Esophagus squamous epithelium (tissue), 4 donors: Measurements from ENCODE around the gene POLE2.

ENCODE experiments used
- POLR2A ChIP-seq, 4 donors: fragments of 450-650 bp; IDR thresholded peaks; one replicate each; pipeline ENCODE4 v1.6.1; 2017; ENCODE audit warnings: antibody characterized with exemption in 4 of 4, mild to moderate bottlenecking in 4 of 4, moderate library complexity in 3 of 4
- TF ChIP-seq, protein P1 (sequence below), 6 experiments: fragments of 450-650 bp in 4 of 6; fragments of 200-600 bp in 2 of 6; sonication (generic) in 2 of 6; IDR thresholded peaks; one replicate each; pipeline ENCODE4 v1.5.1; 2016 to 2019; ENCODE audit warnings: antibody characterized with exemption in 6 of 6, mild to moderate bottlenecking in 4 of 6, moderate library complexity in 4 of 6

DNA sequence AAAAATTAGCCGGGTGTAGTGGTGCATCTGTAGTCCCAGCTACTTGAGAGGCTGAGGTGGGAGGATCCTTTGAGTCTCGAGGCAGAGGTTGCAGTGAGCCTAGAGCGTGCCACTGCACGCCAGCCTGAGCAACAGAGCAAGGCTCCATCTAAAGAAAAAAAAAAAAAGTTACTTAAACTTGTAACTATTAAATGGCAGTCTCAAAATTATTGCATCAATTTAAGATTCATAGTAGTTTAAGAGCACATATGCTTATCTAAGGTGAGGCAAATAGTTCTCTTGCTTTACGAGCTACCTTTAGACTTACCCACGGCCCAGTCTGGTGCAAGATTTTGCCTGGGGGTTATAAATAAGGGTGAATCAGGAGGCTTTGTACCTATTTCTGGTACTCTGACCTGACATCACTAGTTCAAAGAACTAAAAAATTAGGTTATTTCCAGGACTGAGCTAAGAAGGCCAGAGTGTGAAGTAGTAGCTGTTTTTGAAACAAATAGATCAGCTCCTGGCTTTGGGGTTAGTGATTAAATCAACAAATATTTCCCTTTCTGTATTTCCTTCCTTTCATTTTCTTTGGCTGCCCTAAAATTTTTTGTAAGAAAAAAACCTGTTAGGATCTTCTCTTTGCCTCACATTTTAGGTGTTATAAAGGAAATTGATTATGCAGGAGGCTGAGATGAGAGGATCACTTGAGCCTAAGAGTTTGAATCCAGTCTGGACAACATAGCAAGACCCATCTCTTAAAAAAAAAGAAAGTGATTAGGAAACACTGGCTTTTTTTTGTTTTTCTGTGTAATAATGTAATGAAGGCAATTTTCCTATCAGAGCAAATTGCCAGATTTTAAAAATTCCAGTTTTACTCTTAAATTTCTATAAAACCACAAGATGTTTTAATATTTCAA, 63.8 kb downstream of the POLE2 start:
- TF ChIP-seq POLR2A (IDR thresholded peaks at IDR 0.05) = no peak
- TF ChIP-seq, protein P1, sequence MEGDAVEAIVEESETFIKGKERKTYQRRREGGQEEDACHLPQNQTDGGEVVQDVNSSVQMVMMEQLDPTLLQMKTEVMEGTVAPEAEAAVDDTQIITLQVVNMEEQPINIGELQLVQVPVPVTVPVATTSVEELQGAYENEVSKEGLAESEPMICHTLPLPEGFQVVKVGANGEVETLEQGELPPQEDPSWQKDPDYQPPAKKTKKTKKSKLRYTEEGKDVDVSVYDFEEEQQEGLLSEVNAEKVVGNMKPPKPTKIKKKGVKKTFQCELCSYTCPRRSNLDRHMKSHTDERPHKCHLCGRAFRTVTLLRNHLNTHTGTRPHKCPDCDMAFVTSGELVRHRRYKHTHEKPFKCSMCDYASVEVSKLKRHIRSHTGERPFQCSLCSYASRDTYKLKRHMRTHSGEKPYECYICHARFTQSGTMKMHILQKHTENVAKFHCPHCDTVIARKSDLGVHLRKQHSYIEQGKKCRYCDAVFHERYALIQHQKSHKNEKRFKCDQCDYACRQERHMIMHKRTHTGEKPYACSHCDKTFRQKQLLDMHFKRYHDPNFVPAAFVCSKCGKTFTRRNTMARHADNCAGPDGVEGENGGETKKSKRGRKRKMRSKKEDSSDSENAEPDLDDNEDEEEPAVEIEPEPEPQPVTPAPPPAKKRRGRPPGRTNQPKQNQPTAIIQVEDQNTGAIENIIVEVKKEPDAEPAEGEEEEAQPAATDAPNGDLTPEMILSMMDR (IDR thresholded peaks at IDR 0.05) = no peak
